ENCODE results near the gene LMAN2L. TPM values are rescaled to one million over a fixed set of nuclear protein-coding genes. Genes with fewer than 3 reads are reported as not detected.

The LMAN2L gene
- total RNA-seq, 1 experiment from 2014 or later: 15.6 TPM

DNA sequence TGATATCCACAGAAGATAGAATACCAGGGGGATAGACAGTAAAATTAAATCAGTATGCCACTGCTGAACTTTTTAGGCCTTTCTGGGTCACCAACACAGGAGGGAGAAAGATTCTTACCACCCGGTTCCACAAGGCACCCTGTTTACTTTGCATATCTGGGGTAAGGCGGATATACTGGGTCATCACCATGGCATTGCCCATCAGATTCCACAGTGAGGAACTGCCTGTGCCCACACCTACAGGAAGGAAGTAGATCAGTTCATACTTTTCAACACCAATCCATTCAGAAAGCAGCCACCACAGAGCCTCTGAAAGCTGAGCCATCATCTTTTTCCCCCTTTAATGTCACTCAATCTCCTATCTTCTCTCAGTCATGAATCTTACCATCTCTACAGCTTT, 2.0 kb downstream of the LMAN2L start:
- H3K27ac ChIP-seq: no peak overlapping the region
- DNase-seq: peak in 1 of 2 experiments; percentile 25
- H3K4me1 ChIP-seq (replicated peaks; ENCODE audit: insufficient read depth): peaks cover 18% of the 10 kb centered on the region
- H2AFZ ChIP-seq: no peak overlapping the region
- H3K9me2 ChIP-seq (ENCODE audit: insufficient read depth): no peaks in the 10 kb centered on the region
- intact Hi-C loops (cut with micrococcal nuclease; ENCODE audit: unreplicated experiment): no loop called here
- ChIA-PET POLR2A (ENCODE audit: unreplicated experiment) (no interaction called here), CTCF (no interaction called here)
- peaks cover 28% of the 10 kb centered on the region for H3K36me3 ChIP-seq (ENCODE audit: low read depth)
- TF ChIP-seq EZH2 (IDR thresholded peaks at IDR 0.05; ENCODE audit: low read depth) (no peak), CTCF (conservative IDR thresholded peaks at IDR 0.05) (no peak)
- H3K79me2 ChIP-seq (ENCODE audit: low read depth): peaks cover 24% of the 10 kb centered on the region
- no peak overlapping the region for H3K4me3 ChIP-seq
- no peaks in the 10 kb centered on the region for H4K20me1 ChIP-seq (ENCODE audit: insufficient read depth)
- H3K9me3 ChIP-seq (ENCODE audit: insufficient read depth, low read depth): no peaks in the 10 kb centered on the region
- no peaks in the 10 kb centered on the region for H3K27me3 ChIP-seq (ENCODE audit: insufficient read depth, low read depth)
- BruUV-seq (replicated peaks): TSS peak; percentile 20
- peak overlapping the region; percentile 89 for H3K4me2 ChIP-seq
- H3F3A ChIP-seq (ENCODE audit: insufficient read depth, low read depth): no peaks in the 10 kb centered on the region; the same call in 1 of the 2 replicates

- Histone ChIP-seq H2AFZ (no peak overlapping the region), H3K4me3 (no peak overlapping the region), H3K4me2 (no peak overlapping the region), H3K27ac (no peak overlapping the region), H3K4me1 (replicated peaks; ENCODE audit: insufficient read depth) (peaks cover 18% of the 10 kb centered on the region), H4K20me1 (ENCODE audit: insufficient read depth) (no peaks in the 10 kb centered on the region), H3K36me3 (ENCODE audit: low read depth) (peaks cover 30% of the 10 kb centered on the region), H3F3A (ENCODE audit: insufficient read depth, low read depth) (no peaks in the 10 kb centered on the region; the same call in 1 of the 2 replicates), H3K9me2 (ENCODE audit: insufficient read depth) (no peaks in the 10 kb centered on the region), H3K27me3 (ENCODE audit: insufficient read depth, low read depth) (no peaks in the 10 kb centered on the region), H3K9me3 (ENCODE audit: insufficient read depth, low read depth) (no peaks in the 10 kb centered on the region), H3K79me2 (ENCODE audit: low read depth) (peaks cover 24% of the 10 kb centered on the region)
- no TSS peak for BruUV-seq (replicated peaks)
- POLR2A ChIA-PET (ENCODE audit: unreplicated experiment): no interaction called here
- CTCF ChIA-PET: no interaction called here
- intact Hi-C loops (cut with micrococcal nuclease; ENCODE audit: unreplicated experiment): no loop called here
- peak in 1 of 2 experiments; percentile 1 for DNase-seq
- TF ChIP-seq CTCF (conservative IDR thresholded peaks at IDR 0.05) (no peak), EZH2 (IDR thresholded peaks at IDR 0.05; ENCODE audit: low read depth) (no peak)
Measured at GRCh38 chr2:96737251-96737650, 2.6 kb downstream of the LMAN2L start.

DNA sequence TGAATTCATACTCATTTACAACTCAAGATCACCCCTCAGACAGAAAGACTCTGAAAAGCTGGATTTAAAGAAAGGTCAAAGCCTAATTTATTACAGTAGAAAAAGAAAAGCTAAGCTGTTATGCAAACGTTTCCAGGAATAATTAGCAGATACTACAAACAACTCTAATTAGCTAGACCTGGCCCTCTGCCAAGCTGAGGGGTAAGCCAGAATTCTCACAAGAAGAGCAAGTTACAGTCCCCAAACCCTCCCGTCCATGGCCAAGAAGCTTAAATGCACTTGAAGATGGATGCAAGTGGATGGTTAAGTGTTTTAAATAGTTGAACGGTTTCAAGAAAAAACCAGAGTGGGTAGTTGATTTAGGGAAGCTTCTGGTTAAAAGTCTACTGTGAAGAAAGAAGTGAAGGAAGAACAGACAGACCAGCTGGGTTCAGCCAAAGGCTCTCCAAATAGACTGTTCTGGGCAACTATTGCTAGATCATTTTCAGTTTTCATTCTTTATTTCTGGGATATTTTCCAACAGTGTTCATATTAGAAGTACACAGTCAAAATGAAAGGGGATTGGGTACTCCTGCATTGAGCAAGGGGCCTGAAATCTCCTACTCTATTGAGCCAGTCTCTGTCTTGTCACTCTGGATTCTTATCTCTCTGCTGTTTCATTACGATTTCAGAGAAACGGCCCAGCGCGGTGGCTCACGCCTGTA, 4.8 kb downstream of the LMAN2L start:
- no peaks in the 10 kb centered on the region for H3K27me3 ChIP-seq (ENCODE audit: insufficient read depth, low read depth)
- BruUV-seq (replicated peaks): no TSS peak
- H3K4me1 ChIP-seq (replicated peaks; ENCODE audit: insufficient read depth): peaks cover 14% of the 10 kb centered on the region
- no peak for TF ChIP-seq EZH2 (IDR thresholded peaks at IDR 0.05; ENCODE audit: low read depth)
- TF ChIP-seq CTCF (conservative IDR thresholded peaks at IDR 0.05): no peak
- no peaks in the 10 kb centered on the region; the same call in 1 of the 2 replicates for H3F3A ChIP-seq (ENCODE audit: insufficient read depth, low read depth)
- peaks cover 46% of the 10 kb centered on the region for H3K36me3 ChIP-seq (ENCODE audit: low read depth)
- no peak overlapping the region for H2AFZ ChIP-seq
- peak in 1 of 2 experiments; percentile 15 for DNase-seq
- no peaks in the 10 kb centered on the region for H4K20me1 ChIP-seq (ENCODE audit: insufficient read depth)
- ChIA-PET CTCF (no interaction called here), POLR2A (ENCODE audit: unreplicated experiment) (interaction anchor here (0.7 kb wide), 1 partner anchor 33 kb away, joined by 4 read pairs; no protein-coding TSS in a partner anchor)
- intact Hi-C loops (cut with micrococcal nuclease; ENCODE audit: unreplicated experiment): no loop called here
- H3K79me2 ChIP-seq (ENCODE audit: low read depth): peaks cover 24% of the 10 kb centered on the region
- no peak overlapping the region for H3K4me2 ChIP-seq
- no peaks in the 10 kb centered on the region for H3K9me3 ChIP-seq (ENCODE audit: insufficient read depth, low read depth)
- H3K9me2 ChIP-seq (ENCODE audit: insufficient read depth): no peaks in the 10 kb centered on the region
- H3K4me3 ChIP-seq: no peak overlapping the region
- H3K27ac ChIP-seq: no peak overlapping the region
